Activated CD4-positive, alpha-beta T cell treated with anti-CD3 and anti-CD28 coated beads, Interleukin-2, amount 10 ng/mL, durations not matched to agents 24 days and 14 days (primary cell): ENCODE results near the gene ATG4B. TPM values are rescaled to one million over a fixed set of nuclear protein-coding genes. Genes with fewer than 3 reads are reported as not detected.

ENCODE experiments used
- DNase-seq: peaks from one replicate; pipeline ENCODE4 v3.0.0; 2022
- H3K27ac Mint-ChIP-seq: one replicate; pipeline ENCODE4 v1.8.0; 2022; ENCODE audit warnings: mild to moderate bottlenecking, mixed read lengths
- H3K27me3 Mint-ChIP-seq: one replicate; pipeline ENCODE4 v1.8.0; 2022; ENCODE audit warnings: mixed read lengths
- H3K36me3 Mint-ChIP-seq: one replicate; pipeline ENCODE4 v1.8.0; 2022; ENCODE audit warnings: low read depth, mild to moderate bottlenecking, mixed read lengths
- H3K4me1 Mint-ChIP-seq: one replicate; pipeline ENCODE4 v1.8.0; 2021; ENCODE audit warnings: mixed read lengths
- H3K4me3 Mint-ChIP-seq: one replicate; pipeline ENCODE4 v1.8.0; 2022; ENCODE audit warnings: mild to moderate bottlenecking, moderate library complexity, mixed read lengths
- H3K9me3 Mint-ChIP-seq: one replicate; pipeline ENCODE4 v1.8.0; 2021; ENCODE audit warnings: mixed read lengths
- intact Hi-C: fragments of 100-400 bp; cut with micrococcal nuclease; formaldehyde crosslinking; loops from one replicate; pipeline ENCODE4 v1.15.1; 2023
- total RNA-seq: library from RNA; stranded (reverse); gene quantifications from 2 replicates; pipeline ENCODE4 v1.2.3, GENCODE V29; 2022

Gene ATG4B
- total RNA-seq, 1 donor from 2014 or later, result 109 TPM

DNA sequence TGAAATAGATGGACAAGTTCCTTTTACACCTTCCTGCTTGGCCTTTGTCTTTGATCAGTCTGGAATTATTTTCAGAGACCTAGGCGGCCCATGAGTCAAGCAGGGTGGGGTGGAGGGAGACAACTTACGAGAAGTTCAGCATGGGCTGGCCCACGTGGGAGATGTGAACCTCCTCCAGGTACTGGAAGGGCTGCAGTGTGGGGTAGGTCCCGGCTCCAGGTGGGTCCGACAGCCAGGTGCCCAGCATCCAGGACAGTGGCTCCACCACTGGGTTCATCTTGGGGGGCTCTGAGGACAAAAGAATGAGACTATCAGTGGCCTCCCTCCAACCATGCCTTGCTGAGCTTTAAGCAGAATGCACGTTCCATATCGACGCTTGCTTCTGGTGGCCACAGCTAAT, 31.3 kb upstream of the ATG4B start:
- H3K27me3 Mint-ChIP-seq, result no peaks in the 10 kb centered on the region
- no peak for DNase-seq
- peaks cover 12% of the 10 kb centered on the region for H3K4me1 Mint-ChIP-seq
- intact Hi-C loops, result no loop called here
- peaks cover 32% of the 10 kb centered on the region for H3K36me3 Mint-ChIP-seq
- no peaks in the 10 kb centered on the region for H3K9me3 Mint-ChIP-seq
- no peak overlapping the region for H3K4me3 Mint-ChIP-seq
- no peak overlapping the region for H3K27ac Mint-ChIP-seq

DNA sequence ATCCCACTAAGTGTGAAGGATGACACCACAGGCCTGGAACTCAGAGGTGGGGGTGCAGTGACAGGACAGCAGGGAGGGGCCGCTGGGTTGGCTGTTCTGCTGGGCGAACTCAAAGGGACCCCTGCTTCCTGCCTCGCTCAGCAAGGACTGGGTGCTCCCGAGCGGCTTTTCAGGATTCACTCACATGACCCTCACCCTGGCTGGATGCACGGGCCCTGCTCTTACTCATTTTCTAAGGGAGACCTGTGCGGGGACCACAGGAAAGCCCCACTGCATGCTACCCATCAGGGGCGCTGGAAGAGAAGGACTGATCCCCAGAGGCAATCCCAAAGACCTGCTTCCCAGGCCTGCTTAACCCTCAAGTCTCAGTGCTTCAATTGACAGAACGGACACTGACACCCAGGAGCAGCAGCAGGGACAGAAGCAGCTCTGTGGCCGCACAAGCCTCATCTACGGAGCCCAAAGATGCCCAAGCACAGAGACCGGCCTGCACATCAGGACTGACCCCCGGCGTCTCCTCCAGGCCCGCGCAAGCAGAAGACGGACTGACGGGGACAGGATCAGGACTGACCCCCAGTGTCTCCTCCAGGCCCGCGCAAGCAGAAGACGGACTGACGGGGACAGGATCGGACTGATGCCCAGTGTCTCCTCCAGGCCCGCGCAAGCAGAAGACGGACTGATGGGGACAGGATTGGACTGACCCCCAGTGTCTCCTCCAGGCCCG, 30.2 kb upstream of the ATG4B start:
- H3K4me1 Mint-ChIP-seq, result peaks cover 14% of the 10 kb centered on the region
- H3K36me3 Mint-ChIP-seq, result peaks cover 27% of the 10 kb centered on the region
- intact Hi-C loops, result no loop called here
- DNase-seq, result no peak
- no peak overlapping the region for H3K4me3 Mint-ChIP-seq
- H3K9me3 Mint-ChIP-seq, result no peaks in the 10 kb centered on the region
- no peak overlapping the region for H3K27ac Mint-ChIP-seq
- H3K27me3 Mint-ChIP-seq, result no peaks in the 10 kb centered on the region

- Mint-ChIP-seq H3K4me1 (peaks cover 14% of the 10 kb centered on the region), H3K27me3 (no peaks in the 10 kb centered on the region), H3K9me3 (no peaks in the 10 kb centered on the region), H3K4me3 (peak overlapping the region; percentile 45), H3K36me3 (peaks cover 20% of the 10 kb centered on the region), H3K27ac (peak overlapping the region; percentile 59)
- intact Hi-C loops, result no loop called here
- DNase-seq, result no peak
Observed at GRCh38 chr2:241608881-241609280, 28.6 kb upstream of the ATG4B start.

- Mint-ChIP-seq H3K4me1 (peaks cover 14% of the 10 kb centered on the region), H3K9me3 (no peaks in the 10 kb centered on the region), H3K27ac (peak overlapping the region; percentile 67), H3K36me3 (peaks cover 20% of the 10 kb centered on the region), H3K4me3 (peak overlapping the region; percentile 71), H3K27me3 (no peaks in the 10 kb centered on the region)
- intact Hi-C loops, result loop anchor here (2.0 to 10.0 kb wide), 2 partner anchors 105 to 253 kb away; partner anchors contain the start of genes FARP2 and STK25
- peak; percentile 98 for DNase-seq
Observed at GRCh38 chr2:241609859-241610793, 27.4 kb upstream of the ATG4B start.

- Mint-ChIP-seq H3K27me3 (no peaks in the 10 kb centered on the region), H3K9me3 (no peaks in the 10 kb centered on the region), H3K36me3 (peaks cover 21% of the 10 kb centered on the region), H3K4me3 (peak overlapping the region; percentile 71), H3K4me1 (peaks cover 18% of the 10 kb centered on the region), H3K27ac (peak overlapping the region; percentile 67)
- DNase-seq, result no peak
- intact Hi-C loops, result loop anchor here (2.0 to 10.0 kb wide), 2 partner anchors 106 to 254 kb away; partner anchors contain the start of genes FARP2 and STK25
Observed at GRCh38 chr2:241611062-241611461, 26.4 kb upstream of the ATG4B start.

- no peak overlapping the region for H3K4me3 Mint-ChIP-seq
- H3K27me3 Mint-ChIP-seq, result no peaks in the 10 kb centered on the region
- H3K27ac Mint-ChIP-seq, result no peak overlapping the region
- no peak for DNase-seq
- peaks cover 20% of the 10 kb centered on the region for H3K36me3 Mint-ChIP-seq
- H3K9me3 Mint-ChIP-seq, result no peaks in the 10 kb centered on the region
- intact Hi-C loops, result loop anchor here (10.0 kb wide), 1 partner anchor 108 kb away; the partner anchor contains the start of gene STK25
- peaks cover 23% of the 10 kb centered on the region for H3K4me1 Mint-ChIP-seq
Observed at GRCh38 chr2:241612156-241613016, 25.1 kb upstream of the ATG4B start.

DNA sequence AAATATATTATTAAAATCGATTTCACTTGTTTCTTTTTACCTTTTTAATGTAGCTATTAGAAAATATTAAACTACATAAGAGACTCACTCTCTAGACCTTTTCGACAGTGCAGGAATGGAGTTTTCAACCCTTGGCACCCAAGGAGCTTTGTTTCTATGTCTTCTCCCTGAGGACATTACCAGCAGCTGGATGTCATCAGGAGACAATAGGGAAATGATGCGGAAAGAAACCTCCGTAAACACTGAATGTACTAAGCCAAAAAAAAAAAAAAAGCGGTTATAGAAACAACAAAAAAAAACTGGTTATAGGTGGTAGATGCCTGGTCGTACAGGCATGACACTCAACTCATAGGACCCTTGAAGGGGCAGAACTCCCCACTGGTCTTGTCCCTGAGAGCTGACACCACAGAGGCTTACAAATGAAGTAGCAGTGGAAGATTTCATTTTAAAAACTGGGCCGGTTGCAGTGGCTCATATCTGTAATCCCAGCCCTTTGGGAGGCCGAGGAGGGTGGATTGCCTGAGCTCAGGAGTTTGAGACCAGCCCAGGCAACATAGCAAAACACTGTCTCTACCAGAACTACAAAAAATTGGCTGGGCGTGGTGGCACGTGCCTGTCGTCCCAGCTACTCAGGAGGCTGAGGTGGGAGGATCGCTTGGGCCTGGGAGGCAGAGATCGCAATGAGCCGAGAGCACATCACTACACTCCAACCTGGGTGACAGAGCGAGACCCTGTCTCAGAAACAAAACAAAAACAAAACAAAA, 24.3 kb upstream of the ATG4B start:
- peaks cover 30% of the 10 kb centered on the region for H3K4me1 Mint-ChIP-seq
- intact Hi-C loops, result loop anchor here (10.0 kb wide), 1 partner anchor 108 kb away; the partner anchor contains the start of gene STK25
- peaks cover 20% of the 10 kb centered on the region for H3K36me3 Mint-ChIP-seq
- no peak overlapping the region for H3K27ac Mint-ChIP-seq
- no peak overlapping the region for H3K4me3 Mint-ChIP-seq
- no peaks in the 10 kb centered on the region for H3K27me3 Mint-ChIP-seq
- no peak for DNase-seq
- no peaks in the 10 kb centered on the region for H3K9me3 Mint-ChIP-seq

DNA sequence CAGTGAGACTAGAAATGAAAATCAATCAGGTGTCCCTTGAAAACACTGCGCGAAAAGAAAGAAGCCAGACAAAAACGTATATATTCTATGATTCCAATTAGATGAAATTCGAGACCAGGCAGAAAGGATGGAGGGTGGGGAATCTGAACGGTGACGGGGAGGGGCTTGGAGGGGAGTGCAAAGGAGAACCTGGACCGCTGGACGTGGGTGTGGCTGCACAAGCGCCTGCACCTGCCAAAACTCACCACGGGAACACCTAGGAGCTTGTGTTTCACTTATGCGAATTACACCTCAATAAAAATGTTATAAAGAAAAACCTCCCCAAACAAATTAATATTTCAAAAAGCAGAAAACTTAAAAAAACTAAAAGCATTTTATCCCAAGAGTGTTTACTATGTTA, 22.5 kb upstream of the ATG4B start:
- Mint-ChIP-seq H3K27me3 (no peaks in the 10 kb centered on the region), H3K4me3 (no peak overlapping the region), H3K4me1 (peaks cover 28% of the 10 kb centered on the region), H3K9me3 (peaks cover 5% of the 10 kb centered on the region), H3K27ac (no peak overlapping the region), H3K36me3 (peaks cover 26% of the 10 kb centered on the region)
- intact Hi-C loops, result loop anchor here (5.0 to 10.0 kb wide), 3 partner anchors 110 to 298 kb away; partner anchors contain the start of genes HDLBP, SEPTIN2 and STK25
- no peak for DNase-seq

DNA sequence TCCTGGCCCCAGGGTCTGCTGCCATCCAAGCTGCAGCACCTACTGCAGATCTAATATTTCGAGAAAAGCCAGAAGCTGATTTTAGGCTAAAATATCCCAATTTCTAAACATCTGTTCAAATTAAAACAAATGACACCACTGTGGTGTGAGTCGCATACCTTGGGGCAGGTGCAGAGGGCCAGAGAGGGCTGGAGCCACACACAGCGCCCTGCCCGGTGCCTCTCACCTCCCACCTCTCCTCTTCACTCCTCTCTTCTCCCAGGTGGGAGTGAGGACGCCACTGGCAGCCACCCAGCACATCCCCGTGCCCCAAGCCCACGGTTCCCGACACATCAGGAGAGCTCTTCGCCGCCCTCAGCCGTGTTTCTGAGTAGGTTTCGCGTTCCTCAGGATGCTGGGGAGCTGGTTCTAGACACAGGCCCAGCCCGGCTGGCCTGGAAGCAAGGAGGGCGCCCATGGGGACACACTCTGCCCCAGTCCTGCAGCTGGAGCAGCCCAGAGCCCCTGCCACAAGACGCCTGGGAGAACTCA, 21.9 kb upstream of the ATG4B start:
- DNase-seq, result no peak
- intact Hi-C loops, result loop anchor here (5.0 to 10.0 kb wide), 3 partner anchors 111 to 298 kb away; partner anchors contain the start of genes HDLBP, SEPTIN2 and STK25
- Mint-ChIP-seq H3K9me3 (peaks cover 8% of the 10 kb centered on the region), H3K36me3 (peaks cover 30% of the 10 kb centered on the region), H3K4me3 (peak overlapping the region; percentile 50), H3K4me1 (peaks cover 30% of the 10 kb centered on the region), H3K27me3 (no peaks in the 10 kb centered on the region), H3K27ac (no peak overlapping the region)

GRCh38 chr2:241616168-241617125, 21.0 kb upstream of the ATG4B start:
- intact Hi-C loops, result loop anchor here (5.0 to 10.0 kb wide), 3 partner anchors 112 to 299 kb away; partner anchors contain the start of genes HDLBP, SEPTIN2 and STK25
- H3K36me3 Mint-ChIP-seq, result peaks cover 35% of the 10 kb centered on the region
- peak overlapping the region; percentile 50 for H3K4me3 Mint-ChIP-seq

GRCh38 chr2:241617431-241618154, 19.9 kb upstream of the ATG4B start:
- Mint-ChIP-seq H3K27me3 (no peaks in the 10 kb centered on the region), H3K27ac (peak overlapping the region; percentile 97), H3K4me3 (peak overlapping the region; percentile 86), H3K36me3 (peaks cover 35% of the 10 kb centered on the region), H3K4me1 (peaks cover 36% of the 10 kb centered on the region), H3K9me3 (peaks cover 11% of the 10 kb centered on the region)
- peak; percentile 85 for DNase-seq
- intact Hi-C loops, result loop anchor here (5.0 to 10.0 kb wide), 3 partner anchors 113 to 300 kb away; partner anchors contain the start of genes HDLBP, SEPTIN2 and STK25

More at GRCh38 chr2:241616168-241617125, 21.0 kb upstream of the ATG4B start:
- peak overlapping the region; percentile 63 for H3K27ac Mint-ChIP-seq
- H3K9me3 Mint-ChIP-seq, result peaks cover 11% of the 10 kb centered on the region
- DNase-seq, result no peak
- peaks cover 35% of the 10 kb centered on the region for H3K4me1 Mint-ChIP-seq
- no peaks in the 10 kb centered on the region for H3K27me3 Mint-ChIP-seq
